Tibial nerve (tissue), 4 donors: ENCODE data around the gene ZNF266.

Experiments
- EP300 ChIP-seq, 2 donors: sonication (generic); formaldehyde crosslinking; IDR thresholded peaks; one replicate each; pipeline ENCODE4 v1.6.1; 2017; ENCODE audit warnings: antibody characterized with exemption in 2 of 2, mild to moderate bottlenecking in 1 of 2
- TF ChIP-seq, protein P1 (sequence below), 5 experiments: fragments of 200-600 bp in 3 of 5; fragments of 450-650 bp in 2 of 5; sonication (generic) in 3 of 5; IDR thresholded peaks; one replicate each; pipeline ENCODE4 v1.5.1; 2016 to 2019; ENCODE audit warnings: antibody characterized with exemption in 5 of 5, mild to moderate bottlenecking in 3 of 5, moderate library complexity in 2 of 5

GRCh38 chr19:9485140-9485539, 49.8 kb upstream of the ZNF266 start:
- TF ChIP-seq, protein P1, sequence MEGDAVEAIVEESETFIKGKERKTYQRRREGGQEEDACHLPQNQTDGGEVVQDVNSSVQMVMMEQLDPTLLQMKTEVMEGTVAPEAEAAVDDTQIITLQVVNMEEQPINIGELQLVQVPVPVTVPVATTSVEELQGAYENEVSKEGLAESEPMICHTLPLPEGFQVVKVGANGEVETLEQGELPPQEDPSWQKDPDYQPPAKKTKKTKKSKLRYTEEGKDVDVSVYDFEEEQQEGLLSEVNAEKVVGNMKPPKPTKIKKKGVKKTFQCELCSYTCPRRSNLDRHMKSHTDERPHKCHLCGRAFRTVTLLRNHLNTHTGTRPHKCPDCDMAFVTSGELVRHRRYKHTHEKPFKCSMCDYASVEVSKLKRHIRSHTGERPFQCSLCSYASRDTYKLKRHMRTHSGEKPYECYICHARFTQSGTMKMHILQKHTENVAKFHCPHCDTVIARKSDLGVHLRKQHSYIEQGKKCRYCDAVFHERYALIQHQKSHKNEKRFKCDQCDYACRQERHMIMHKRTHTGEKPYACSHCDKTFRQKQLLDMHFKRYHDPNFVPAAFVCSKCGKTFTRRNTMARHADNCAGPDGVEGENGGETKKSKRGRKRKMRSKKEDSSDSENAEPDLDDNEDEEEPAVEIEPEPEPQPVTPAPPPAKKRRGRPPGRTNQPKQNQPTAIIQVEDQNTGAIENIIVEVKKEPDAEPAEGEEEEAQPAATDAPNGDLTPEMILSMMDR (IDR thresholded peaks at IDR 0.05), result no peak
- no peak for TF ChIP-seq EP300 (IDR thresholded peaks at IDR 0.05)
